K562 (cell line): ENCODE data around the gene DNAJB1. TPM values are rescaled to one million over a fixed set of nuclear protein-coding genes. Genes with fewer than 3 reads are reported as not detected.

Experiments
- ATAC-seq: fragments of 200-7000 bp; cut with Tn5 transposase; 3 replicates; pipeline ENCODE4 v1.9.1; 2020; ENCODE audit warnings: moderate library complexity
- BruUV-seq: library from RNA; stranded (reverse); fragments of 400-500 nt; replicated peaks from 2 replicates; lab custom pipeline; 2021; lab: Mats Ljungman, UMichigan
- CTCF ChIA-PET: fragments of 300-600 bp; formaldehyde crosslinking; extraction: SDS; loops from one replicate; lab custom pipeline; 2021; ENCODE audit warnings: low intra/inter-chr PET ratio; lab: Yijun Ruan, JAX
- POLR2A ChIA-PET: fragments of 300-600, 350-650 bp; sonication (Branson Sonifier 250); formaldehyde crosslinking; extraction: SDS; loops from one replicate; lab custom pipeline; 2021; ENCODE audit warnings: antibody characterized with exemption, inconsistent platforms; lab: Yijun Ruan, JAX
- DNase-seq, 4 experiments: peaks; one replicate each; pipeline versions ENCODE4 v3.0.0 to v3.0.0-alpha.2; 2011 to 2018; ENCODE audit warnings: low spot score in 3 of 4, mixed read lengths in 3 of 4; ENCODE audit errors: extremely low read depth in 1 of 4
- FAIRE-seq: peaks from 2 replicates; lab custom pipeline; 2011; peaks lifted over from hg19 to GRCh38; lab: Jason Lieb, UNC
- H2AFZ ChIP-seq: 2 replicates; pipeline ENCODE4 v1.6.0; 2011; ENCODE audit warnings: low read depth, low read length, control low read depth, inconsistent platforms
- H3K27ac ChIP-seq: fragments of 200-600 bp; 3 replicates; pipeline ENCODE4 v1.8.0; 2011; ENCODE audit warnings: low read depth, mild to moderate bottlenecking, control low read depth, inconsistent platforms, low read length, moderate library complexity, mixed read lengths; ENCODE audit errors: extremely low read depth
- H3K27me3 ChIP-seq, 2 experiments: fragments of 300-600 bp in 1 of 2; 2 replicates in 1 of 2; 3 replicates in 1 of 2; pipeline versions ENCODE4 v1.6.0 to v1.8.0; 2011; ENCODE audit warnings: inconsistent platforms in 2 of 2, low read length in 2 of 2, mild to moderate bottlenecking in 1 of 2, mixed read lengths in 1 of 2, moderate library complexity in 1 of 2; ENCODE audit not compliant: control insufficient read depth in 2 of 2, insufficient read depth in 2 of 2
- H3K36me3 ChIP-seq: fragments of 300-600 bp; 3 replicates; pipeline ENCODE4 v1.8.0; 2011; ENCODE audit warnings: mild to moderate bottlenecking, low read length, inconsistent platforms; ENCODE audit not compliant: control insufficient read depth, insufficient read depth
- H3K4me1 ChIP-seq, 2 experiments: fragments of 200-600 bp in 1 of 2; replicated peaks in 1 of 2; 2 replicates in 1 of 2; 3 replicates in 1 of 2; pipeline versions ENCODE4 v1.5.1 to v1.8.0; 2011; ENCODE audit warnings: inconsistent platforms in 2 of 2, low read length in 2 of 2, mild to moderate bottlenecking in 1 of 2, mixed read lengths in 1 of 2, moderate library complexity in 1 of 2; ENCODE audit not compliant: control insufficient read depth in 2 of 2, insufficient read depth in 2 of 2
- H3K4me2 ChIP-seq: 2 replicates; pipeline ENCODE4 v1.6.1; 2011; ENCODE audit warnings: low read length, control low read depth, inconsistent platforms, mixed read lengths; ENCODE audit not compliant: insufficient read depth
- H3K4me3 ChIP-seq: fragments of 200-600 bp; sonication (generic), shearing (Covaris generic); 2 replicates; pipeline ENCODE4 v1.5.1; 2016; ENCODE audit warnings: control low read depth, inconsistent platforms
- H3K79me2 ChIP-seq: fragments of 200-600 bp; 3 replicates; pipeline ENCODE4 v1.8.0; 2011; ENCODE audit warnings: low read length, inconsistent platforms; ENCODE audit not compliant: control insufficient read depth, insufficient read depth
- H3K9ac ChIP-seq, 2 experiments: 2 replicates each; pipeline versions ENCODE4 v1.6.0 to v1.6.1; 2011; ENCODE audit warnings: low read depth in 2 of 2, low read length in 2 of 2, control low read depth in 1 of 2, inconsistent platforms in 1 of 2, mild to moderate bottlenecking in 1 of 2, mixed read lengths in 1 of 2; ENCODE audit not compliant: insufficient read depth in 1 of 2
- H3K9me1 ChIP-seq: one replicate; pipeline ENCODE4 v1.6.0; 2011; ENCODE audit warnings: inconsistent platforms, mild to moderate bottlenecking, low read length, moderate library complexity; ENCODE audit not compliant: control insufficient read depth, insufficient read depth
- H3K9me3 ChIP-seq: replicated peaks from 2 replicates; pipeline ENCODE4 v1.5.1; 2011; ENCODE audit warnings: low read depth, low read length, inconsistent platforms; ENCODE audit not compliant: control insufficient read depth, insufficient read depth
- H4K20me1 ChIP-seq: replicated peaks from 2 replicates; pipeline ENCODE4 v1.6.1; 2011; ENCODE audit warnings: low read length, inconsistent platforms, mixed read lengths; ENCODE audit not compliant: control insufficient read depth, insufficient read depth
- HNRNPL ChIP-seq: fragments of 200-400 bp; formaldehyde crosslinking; IDR thresholded peaks from 2 replicates; pipeline ENCODE4 v1.6.1; 2017; ENCODE audit warnings: low read depth, mild to moderate bottlenecking, low read length
- HOXB6 ChIP-seq: fragments of 250-450 bp; sonication (Bioruptor Pico); IDR thresholded peaks from 2 replicates; pipeline ENCODE4 v1.5.1; 2022; ENCODE audit warnings: mild to moderate bottlenecking, borderline replicate concordance
- SP2 ChIP-seq: IDR thresholded peaks from 2 replicates; pipeline ENCODE4 v1.6.1; 2011; ENCODE audit warnings: mild to moderate bottlenecking, low read depth, low read length, moderate library complexity; ENCODE audit not compliant: poor library complexity, severe bottlenecking; ENCODE audit errors: extremely low read depth
- TAF9B ChIP-seq: fragments of 450-650 bp; IDR thresholded peaks from 2 replicates; pipeline ENCODE4 v1.6.1; 2018; ENCODE audit warnings: mild to moderate bottlenecking; ENCODE audit not compliant: partially characterized antibody
- WGBS: fragments of 100-300 bp; shearing (Covaris generic); methylation state at CpG from one replicate; pipeline ENCODE4 v1.1.6; 2016; ENCODE audit warnings: low coverage, mixed read lengths; ENCODE audit not compliant: insufficient coverage; ENCODE audit errors: missing lambda C conversion rate; 5-methylcytosine and 5-hydroxymethylcytosine counted together
- in situ Hi-C: fragments of 300-500 bp; cut with MboI; formaldehyde crosslinking; loops from 4 replicates; pipeline ENCODE4 v1.15.0; 2018; ENCODE audit warnings: inconsistent platforms, mixed read lengths
- intact Hi-C: fragments of 100-400 bp; cut with micrococcal nuclease; formaldehyde crosslinking; loops from 2 replicates; pipeline ENCODE4 v1.14.2; 2022
- polyA plus RNA-seq, 8 experiments: library from polyadenylated mRNA; depleted of rRNA in 4 of 8; stranded (reverse) in 5 of 8; unstranded in 3 of 8; fragments of >200 nt; fragmentation: Nextera tagmentation in 2 of 8; fragmentation: Illumina TruSeq in 1 of 8; extraction: Ambion mirVana in 2 of 8; extraction: Trizol in 1 of 8; gene quantifications; 2 replicates each; pipeline versions ENCODE4 v1.2.1 to v1.2.3, GENCODE V29; 2011 to 2014; ENCODE audit warnings: inconsistent platforms in 1 of 8, missing spikeins in 1 of 8
- total RNA-seq, 7 experiments: library from RNA; depleted of rRNA in 6 of 7; stranded (reverse); fragments of >200 nt in 6 of 7; fragmentation: Illumina TruSeq in 2 of 7; extraction: Trizol in 2 of 7; gene quantifications; 2 replicates each; pipeline versions ENCODE4 v1.2.1 to v1.2.3, GENCODE V29; 2011 to 2021; ENCODE audit warnings: low replicate concordance in 1 of 7
- TF ChIP-seq, protein P1 (sequence below): sonication (generic); formaldehyde crosslinking; IDR thresholded peaks from 2 replicates; pipeline ENCODE4 v1.8.1; 2023; ENCODE audit warnings: mild to moderate bottlenecking, missing genetic modification reagents

Gene DNAJB1
- total and polyA plus RNA-seq, 9 of the 15 experiments (the other 6 are each of a cell fraction or from before 2014, with no cell fraction given), result 13.2 to 113 (median 62.1) TPM

- POLR2A ChIA-PET, result no interaction called here
- no TSS peak for BruUV-seq
These were observed 44.1 kb downstream of the DNAJB1 start for GRCh38 chr19:14473978-14474578.

More at GRCh38 chr19:14473978-14474578, 44.1 kb downstream of the DNAJB1 start:
- Histone ChIP-seq H3K4me2 (no peak overlapping the region), H4K20me1 (no peaks in the 10 kb centered on the region), H3K9ac (no peak overlapping the region), H3K9me1 (no peaks in the 10 kb centered on the region), H3K27me3 (no peaks in the 10 kb centered on the region), H2AFZ (no peak overlapping the region), H3K27ac (no peak overlapping the region), H3K4me3 (no peak overlapping the region), H3K79me2 (no peaks in the 10 kb centered on the region), H3K9me3 (no peaks in the 10 kb centered on the region), H3K4me1 (peaks cover 12 to 74% of the 10 kb centered on the region in 2 experiments), H3K36me3 (peaks cover 39% of the 10 kb centered on the region; the same call in 2 of the 3 replicates)
- CTCF ChIA-PET, result no interaction called here
- intact Hi-C loops (no loop called here), in situ Hi-C loops (no loop called here)
- no peak for FAIRE-seq
- TF ChIP-seq HNRNPL, result peak; percentile 3; the same call in 1 of the 2 replicates
- no peak for TF ChIP-seq HOXB6
- TF ChIP-seq, protein P1, sequence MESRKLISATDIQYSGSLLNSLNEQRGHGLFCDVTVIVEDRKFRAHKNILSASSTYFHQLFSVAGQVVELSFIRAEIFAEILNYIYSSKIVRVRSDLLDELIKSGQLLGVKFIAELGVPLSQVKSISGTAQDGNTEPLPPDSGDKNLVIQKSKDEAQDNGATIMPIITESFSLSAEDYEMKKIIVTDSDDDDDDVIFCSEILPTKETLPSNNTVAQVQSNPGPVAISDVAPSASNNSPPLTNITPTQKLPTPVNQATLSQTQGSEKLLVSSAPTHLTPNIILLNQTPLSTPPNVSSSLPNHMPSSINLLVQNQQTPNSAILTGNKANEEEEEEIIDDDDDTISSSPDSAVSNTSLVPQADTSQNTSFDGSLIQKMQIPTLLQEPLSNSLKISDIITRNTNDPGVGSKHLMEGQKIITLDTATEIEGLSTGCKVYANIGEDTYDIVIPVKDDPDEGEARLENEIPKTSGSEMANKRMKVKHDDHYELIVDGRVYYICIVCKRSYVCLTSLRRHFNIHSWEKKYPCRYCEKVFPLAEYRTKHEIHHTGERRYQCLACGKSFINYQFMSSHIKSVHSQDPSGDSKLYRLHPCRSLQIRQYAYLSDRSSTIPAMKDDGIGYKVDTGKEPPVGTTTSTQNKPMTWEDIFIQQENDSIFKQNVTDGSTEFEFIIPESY (CRISPR knock-in tag), result peak; percentile 31; the same call in 1 of the 2 replicates
- no peak for TF ChIP-seq SP2
- TF ChIP-seq TAF9B, result no peak
- DNase-seq, result peak in 1 of 4 experiments; percentile 9
- 88% methylated on average over 19 of the region's 53 CpGs for WGBS
- no peak for ATAC-seq
